ENCODE data around the gene GDF2.

The GDF2 gene

DNA sequence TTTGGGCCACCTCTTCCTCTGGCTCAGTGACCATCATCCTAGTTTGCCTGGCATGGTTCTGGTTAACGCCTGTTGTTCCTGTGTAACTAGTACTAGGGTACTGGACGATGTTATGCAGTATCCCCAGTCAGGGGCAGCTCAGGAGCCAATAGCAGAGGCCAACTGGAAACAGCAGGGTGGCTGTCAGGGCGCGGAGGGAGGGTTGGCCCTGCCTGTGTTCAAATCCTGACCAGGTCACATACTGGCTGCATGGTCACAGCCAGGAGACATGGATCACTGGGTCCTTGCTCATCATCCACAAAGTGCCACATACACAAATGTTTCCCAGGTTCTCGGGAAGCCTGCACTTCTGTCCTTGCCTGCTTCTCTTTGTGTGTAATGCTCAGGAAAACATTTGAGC is 13.7 kb downstream of the GDF2 start:
- DNase-seq = no peak

DNA sequence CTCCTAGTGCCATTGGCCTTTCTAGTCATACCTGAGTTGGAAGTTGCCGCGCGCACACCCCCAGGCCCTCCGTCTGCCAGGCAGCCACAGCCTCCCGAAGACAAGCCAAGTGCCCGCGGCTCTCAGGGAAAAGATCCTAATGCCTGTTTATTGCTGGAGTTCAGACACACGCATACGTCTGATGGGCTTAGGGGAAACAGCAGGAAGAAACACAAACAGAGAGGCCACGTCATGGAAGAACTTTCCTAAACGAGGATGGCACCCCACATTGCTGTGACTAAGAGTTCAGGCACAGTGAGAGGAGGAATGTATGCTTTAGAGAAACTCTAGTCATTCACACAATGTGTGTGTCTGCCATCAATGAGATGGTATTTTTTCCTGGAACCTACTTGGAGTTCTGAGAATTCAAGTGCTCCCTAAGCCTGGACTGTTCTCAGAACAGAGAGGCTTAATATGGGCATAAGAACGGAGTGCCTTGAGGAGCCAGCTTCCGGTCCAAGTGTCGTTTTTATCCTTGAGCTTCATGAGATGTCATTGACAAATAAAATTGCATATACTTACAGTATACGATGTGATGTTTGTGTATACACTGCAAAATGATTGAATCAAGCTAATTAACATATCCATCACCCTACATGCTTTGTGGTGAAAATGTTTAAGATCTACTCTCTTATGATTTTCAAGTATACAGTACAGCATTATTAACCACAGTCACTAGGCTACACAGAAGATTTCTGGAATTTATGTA is 14.3 kb downstream of the GDF2 start:
- no peak for DNase-seq

DNA sequence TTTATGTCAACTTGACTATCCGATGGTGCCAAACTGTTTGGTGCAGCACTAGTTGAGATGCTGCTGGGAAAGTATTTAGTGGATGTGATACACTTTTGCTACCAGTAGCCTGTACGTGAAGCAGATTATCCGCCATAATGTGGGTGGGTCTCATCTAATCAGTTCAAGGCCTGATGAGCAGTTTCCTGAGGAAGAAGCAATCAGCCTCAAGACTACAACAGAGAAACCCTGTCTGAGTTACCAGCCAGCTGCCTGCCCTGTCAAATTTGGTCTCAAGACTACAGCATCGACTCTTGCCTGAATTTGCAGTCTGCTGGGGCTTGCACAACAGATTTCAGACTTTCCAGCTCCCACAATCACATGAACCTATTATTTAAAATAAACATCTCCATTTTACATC is 15.1 kb downstream of the GDF2 start:
- DNase-seq = no peak

- no peak for DNase-seq
These were observed 17.0 kb downstream of the GDF2 start for GRCh38 chr10:47339186-47339735.

- no peak for DNase-seq
These were observed 17.7 kb downstream of the GDF2 start for GRCh38 chr10:47339759-47340607.

DNA sequence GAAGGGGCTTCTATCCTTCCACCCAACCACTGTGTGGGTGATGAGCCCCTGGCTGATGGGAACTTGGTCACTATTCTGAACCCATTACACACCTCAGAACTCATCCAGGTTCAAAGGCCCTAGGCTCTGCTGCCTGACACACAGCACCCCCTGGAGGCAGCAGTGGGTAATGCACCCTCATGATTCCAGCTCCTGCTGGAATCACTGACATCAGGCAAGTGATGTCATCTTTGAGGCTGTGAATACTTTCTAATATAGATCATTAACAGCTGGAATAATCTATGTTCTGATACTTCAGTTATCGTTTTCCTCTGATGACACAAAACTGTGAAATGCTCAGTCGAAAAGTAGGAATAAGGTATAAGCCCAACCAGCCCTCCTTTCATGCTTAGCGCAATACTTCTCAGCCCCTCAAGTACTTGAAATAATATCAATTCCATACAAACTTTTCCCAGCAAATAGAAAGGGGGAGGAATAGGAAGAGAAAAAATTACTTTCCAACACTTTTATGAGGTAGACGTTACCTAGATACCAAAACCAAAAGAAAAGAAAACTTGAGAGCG is 18.4 kb downstream of the GDF2 start:
- peak; percentile 59 for DNase-seq

DNA sequence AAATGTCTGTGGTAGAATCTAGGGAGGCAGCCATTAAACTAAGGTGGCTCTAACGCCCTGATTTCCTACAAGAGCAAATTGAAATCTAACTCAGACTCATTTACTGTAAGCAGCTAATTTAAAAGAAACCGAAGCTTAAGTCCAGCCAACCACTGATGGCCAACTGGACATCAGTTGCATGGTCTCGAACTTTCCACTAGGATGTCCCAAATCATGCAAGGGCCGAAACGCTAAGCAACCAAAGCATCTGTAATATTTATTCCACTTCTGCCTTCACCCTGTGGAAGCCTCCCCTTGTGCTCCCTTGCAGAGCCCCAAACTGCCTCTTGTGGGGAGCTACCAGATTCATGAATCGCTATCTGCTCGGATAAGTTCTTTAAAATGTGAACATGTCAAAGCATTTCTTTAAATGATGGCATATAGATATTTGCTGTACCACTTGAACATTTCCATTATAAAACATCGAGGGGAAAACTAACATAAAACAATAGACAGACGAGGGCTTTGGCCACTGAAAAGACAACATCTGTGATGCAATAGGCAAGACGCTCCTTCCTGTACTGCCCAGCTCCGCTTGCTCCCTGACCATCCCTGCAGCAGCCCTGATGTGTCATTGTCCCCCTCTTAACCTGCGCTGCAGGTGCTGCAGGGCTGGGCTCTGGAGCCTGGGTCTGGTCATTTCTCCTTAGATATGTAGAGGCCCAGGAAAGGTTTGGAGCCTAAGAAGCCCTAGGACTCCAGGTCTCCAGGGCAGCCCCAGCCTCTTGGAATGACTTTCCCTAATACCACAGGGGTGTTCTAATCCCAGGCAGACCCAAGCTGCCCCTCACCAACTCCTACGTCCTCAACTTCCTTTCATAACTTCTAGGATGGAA is 23.0 kb downstream of the GDF2 start:
- DNase-seq = no peak

GRCh38 chr10:47346581-47347302 is 24.5 kb downstream of the GDF2 start:
- DNase-seq = no peak

GRCh38 chr10:47347303-47347675 is 25.0 kb downstream of the GDF2 start:
- no peak for DNase-seq

DNA sequence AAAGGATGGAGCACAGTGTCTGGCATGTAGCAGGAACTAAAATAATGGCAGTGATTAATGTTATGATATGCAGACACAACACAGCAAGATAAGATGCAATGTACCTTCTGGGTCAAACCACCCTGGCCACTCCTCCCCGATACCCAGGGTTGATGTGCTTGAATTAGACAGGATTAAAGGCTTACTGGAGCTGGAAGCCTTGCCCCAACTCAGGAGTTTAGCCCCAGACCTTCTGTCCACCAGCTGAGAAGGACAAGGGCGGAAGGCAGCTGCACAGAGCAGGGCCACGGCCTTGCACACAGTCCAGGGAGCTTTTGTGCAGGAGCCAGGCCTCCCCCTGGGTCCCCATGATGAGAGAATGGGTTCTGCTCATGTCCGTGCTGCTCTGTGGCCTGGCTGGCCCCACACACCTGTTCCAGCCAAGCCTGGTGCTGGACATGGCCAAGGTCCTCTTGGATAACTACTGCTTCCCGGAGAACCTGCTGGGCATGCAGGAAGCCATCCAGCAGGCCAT is 25.9 kb downstream of the GDF2 start, which contains the start of gene RBP3:
TSS of gene RBP3 (plus strand) at position 226 of the 514 bp plus-strand sequence. CDS start at position 348, 122 bp downstream.
- DNase-seq = no peak

DNA sequence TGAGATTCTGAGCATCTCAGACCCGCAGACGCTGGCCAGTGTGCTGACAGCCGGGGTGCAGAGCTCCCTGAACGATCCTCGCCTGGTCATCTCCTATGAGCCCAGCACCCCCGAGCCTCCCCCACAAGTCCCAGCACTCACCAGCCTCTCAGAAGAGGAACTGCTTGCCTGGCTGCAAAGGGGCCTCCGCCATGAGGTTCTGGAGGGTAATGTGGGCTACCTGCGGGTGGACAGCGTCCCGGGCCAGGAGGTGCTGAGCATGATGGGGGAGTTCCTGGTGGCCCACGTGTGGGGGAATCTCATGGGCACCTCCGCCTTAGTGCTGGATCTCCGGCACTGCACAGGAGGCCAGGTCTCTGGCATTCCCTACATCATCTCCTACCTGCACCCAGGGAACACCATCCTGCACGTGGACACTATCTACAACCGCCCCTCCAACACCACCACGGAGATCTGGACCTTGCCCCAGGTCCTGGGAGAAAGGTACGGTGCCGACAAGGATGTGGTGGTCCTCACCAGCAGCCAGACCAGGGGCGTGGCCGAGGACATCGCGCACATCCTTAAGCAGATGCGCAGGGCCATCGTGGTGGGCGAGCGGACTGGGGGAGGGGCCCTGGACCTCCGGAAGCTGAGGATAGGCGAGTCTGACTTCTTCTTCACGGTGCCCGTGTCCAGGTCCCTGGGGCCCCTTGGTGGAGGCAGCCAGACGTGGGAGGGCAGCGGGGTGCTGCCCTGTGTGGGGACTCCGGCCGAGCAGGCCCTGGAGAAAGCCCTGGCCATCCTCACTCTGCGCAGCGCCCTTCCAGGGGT is 26.6 kb downstream of the GDF2 start:
- no peak for DNase-seq

- no peak for DNase-seq
These were observed 27.3 kb downstream of the GDF2 start for GRCh38 chr10:47349516-47349915.

GRCh38 chr10:47349941-47350371 is 27.7 kb downstream of the GDF2 start:
- no peak for DNase-seq

DNA sequence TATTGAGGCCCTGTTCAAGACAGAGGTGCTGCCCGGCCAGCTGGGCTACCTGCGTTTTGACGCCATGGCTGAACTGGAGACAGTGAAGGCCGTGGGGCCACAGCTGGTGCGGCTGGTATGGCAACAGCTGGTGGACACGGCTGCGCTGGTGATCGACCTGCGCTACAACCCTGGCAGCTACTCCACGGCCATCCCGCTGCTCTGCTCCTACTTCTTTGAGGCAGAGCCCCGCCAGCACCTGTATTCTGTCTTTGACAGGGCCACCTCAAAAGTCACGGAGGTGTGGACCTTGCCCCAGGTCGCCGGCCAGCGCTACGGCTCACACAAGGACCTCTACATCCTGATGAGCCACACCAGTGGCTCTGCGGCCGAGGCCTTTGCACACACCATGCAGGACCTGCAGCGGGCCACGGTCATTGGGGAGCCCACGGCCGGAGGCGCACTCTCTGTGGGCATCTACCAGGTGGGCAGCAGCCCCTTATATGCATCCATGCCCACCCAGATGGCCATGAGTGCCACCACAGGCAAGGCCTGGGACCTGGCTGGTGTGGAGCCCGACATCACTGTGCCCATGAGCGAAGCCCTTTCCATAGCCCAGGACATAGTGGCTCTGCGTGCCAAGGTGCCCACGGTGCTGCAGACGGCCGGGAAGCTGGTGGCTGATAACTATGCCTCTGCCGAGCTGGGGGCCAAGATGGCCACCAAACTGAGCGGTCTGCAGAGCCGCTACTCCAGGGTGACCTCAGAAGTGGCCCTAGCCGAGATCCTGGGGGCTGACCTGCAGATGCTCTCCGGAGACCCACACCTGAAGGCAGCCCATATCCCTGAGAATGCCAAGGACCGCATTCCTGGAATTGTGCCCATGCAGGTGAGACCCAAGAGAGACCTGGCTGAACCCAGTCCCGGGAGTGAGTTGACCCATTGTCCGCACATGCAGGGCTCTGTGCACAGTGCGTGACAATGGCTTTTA is 28.7 kb downstream of the GDF2 start:
- DNase-seq = no peak

- DNase-seq = no peak
These were observed 29.9 kb downstream of the GDF2 start for GRCh38 chr10:47351899-47352815.

DNA sequence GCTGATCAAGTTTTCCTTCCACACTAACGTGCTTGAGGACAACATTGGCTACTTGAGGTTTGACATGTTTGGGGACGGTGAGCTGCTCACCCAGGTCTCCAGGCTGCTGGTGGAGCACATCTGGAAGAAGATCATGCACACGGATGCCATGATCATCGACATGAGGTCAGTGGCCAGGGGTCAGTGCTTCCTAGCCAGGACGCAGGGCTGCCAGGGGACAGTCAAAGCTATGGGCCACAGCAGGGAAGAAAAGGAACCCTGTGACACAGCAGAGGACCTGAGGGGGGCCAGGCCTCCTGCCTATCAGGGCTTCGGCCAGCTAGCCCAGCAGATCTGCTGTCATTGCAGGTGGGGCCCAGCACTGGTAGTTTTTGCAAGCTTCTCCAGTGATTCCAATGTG is 31.1 kb downstream of the GDF2 start:
- no peak for DNase-seq

DNA sequence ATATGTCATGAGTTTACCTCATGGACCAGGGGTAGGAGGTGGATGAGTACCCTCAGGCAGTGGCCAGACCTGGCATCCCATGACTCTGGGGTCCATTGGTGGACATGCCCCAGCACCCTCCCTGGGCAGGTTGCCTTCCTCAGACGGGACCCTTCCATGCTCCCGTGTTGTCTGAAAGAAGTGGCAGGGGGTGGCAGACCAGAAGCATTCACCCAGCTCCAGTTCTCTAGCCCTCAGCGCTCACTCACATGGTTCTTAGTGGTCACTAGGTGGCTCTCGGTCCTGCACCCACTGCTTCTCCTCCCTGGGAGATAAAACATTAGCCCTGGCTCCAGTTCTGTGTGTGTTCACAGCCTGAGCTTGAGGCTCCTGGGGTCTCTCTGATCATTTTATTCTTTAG is 31.9 kb downstream of the GDF2 start:
- no peak for DNase-seq

DNA sequence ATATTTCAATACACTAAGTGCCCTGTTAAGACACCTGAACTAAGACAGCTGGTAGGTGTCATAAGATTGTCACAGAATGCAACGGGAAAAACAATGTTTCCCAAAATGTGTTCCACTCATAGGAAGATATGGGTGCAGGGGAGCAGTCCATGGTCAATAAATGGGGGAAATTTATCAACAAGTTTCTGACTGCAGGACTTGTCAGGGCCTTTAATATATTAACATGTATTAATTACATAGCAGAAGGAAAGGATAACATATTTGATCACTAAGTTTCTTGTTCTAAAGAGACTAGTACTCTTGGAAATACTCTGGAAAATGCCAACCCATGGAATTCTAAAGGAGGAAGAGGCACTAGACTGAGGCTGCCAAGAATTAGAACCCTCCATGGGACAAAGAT is 32.6 kb downstream of the GDF2 start:
- DNase-seq = no peak

Data from effector CD4-positive, alpha-beta T cell (primary cell).